ENCODE data around the gene GJD4.

Gene GJD4

GRCh38 chr10:35605191-35605590 lies at the start of gene GJD4:
TSS of gene GJD4 (plus strand) at chr10:35605341. CDS start at chr10:35605568, 227 bp downstream.
- no peak for DNase-seq (ENCODE audit: low spot score)

- no peak for DNase-seq (ENCODE audit: low spot score)
Measured at GRCh38 chr10:35555962-35556930, 48.9 kb upstream of the GJD4 start.

GRCh38 chr10:35558276-35558675 lies 46.9 kb upstream of the GJD4 start:
- DNase-seq (ENCODE audit: low spot score): no peak

- no peak for DNase-seq (ENCODE audit: low spot score)
Measured at GRCh38 chr10:35559416-35559815, 45.7 kb upstream of the GJD4 start.

GRCh38 chr10:35561715-35562114 lies 43.4 kb upstream of the GJD4 start:
- DNase-seq (ENCODE audit: low spot score): no peak

- no peak for DNase-seq (ENCODE audit: low spot score)
Measured at GRCh38 chr10:35562427-35562826, 42.7 kb upstream of the GJD4 start.

GRCh38 chr10:35563261-35563891 lies 41.8 kb upstream of the GJD4 start:
- DNase-seq (ENCODE audit: low spot score): peak; percentile 47

GRCh38 chr10:35564341-35564968 lies 40.7 kb upstream of the GJD4 start:
- no peak for DNase-seq (ENCODE audit: low spot score)

GRCh38 chr10:35565602-35566081 lies 39.5 kb upstream of the GJD4 start:
- DNase-seq (ENCODE audit: low spot score): no peak

GRCh38 chr10:35567951-35568350 lies 37.2 kb upstream of the GJD4 start:
- no peak for DNase-seq (ENCODE audit: low spot score)

- DNase-seq (ENCODE audit: low spot score): no peak
Measured at GRCh38 chr10:35568483-35569015, 36.6 kb upstream of the GJD4 start.

- DNase-seq (ENCODE audit: low spot score): no peak
Measured at GRCh38 chr10:35569111-35569707, 35.9 kb upstream of the GJD4 start.

- no peak for DNase-seq (ENCODE audit: low spot score)
Measured at GRCh38 chr10:35569836-35570235, 35.3 kb upstream of the GJD4 start.

GRCh38 chr10:35570397-35570796 lies 34.7 kb upstream of the GJD4 start:
- no peak for DNase-seq (ENCODE audit: low spot score)

- DNase-seq (ENCODE audit: low spot score): no peak
Measured at GRCh38 chr10:35572583-35572982, 32.6 kb upstream of the GJD4 start.

- no peak for DNase-seq (ENCODE audit: low spot score)
Measured at GRCh38 chr10:35573796-35574195, 31.3 kb upstream of the GJD4 start.

- no peak for DNase-seq (ENCODE audit: low spot score)
Measured at GRCh38 chr10:35574924-35575352, 30.2 kb upstream of the GJD4 start.

- DNase-seq (ENCODE audit: low spot score): no peak
Measured at GRCh38 chr10:35575640-35576039, 29.5 kb upstream of the GJD4 start.

- DNase-seq (ENCODE audit: low spot score): no peak
Measured at GRCh38 chr10:35576730-35577129, 28.4 kb upstream of the GJD4 start.

- DNase-seq (ENCODE audit: low spot score): no peak
Measured at GRCh38 chr10:35577926-35578617, 27.1 kb upstream of the GJD4 start.

- DNase-seq (ENCODE audit: low spot score): no peak
Measured at GRCh38 chr10:35578618-35578956, 26.6 kb upstream of the GJD4 start.
